ENCODE results near the gene ADD1. TPM values are rescaled to one million over a fixed set of nuclear protein-coding genes. Genes with fewer than 3 reads are reported as not detected.

Gene ADD1
- total and polyA plus RNA-seq, 2 donors: 224 to 277 TPM

DNA sequence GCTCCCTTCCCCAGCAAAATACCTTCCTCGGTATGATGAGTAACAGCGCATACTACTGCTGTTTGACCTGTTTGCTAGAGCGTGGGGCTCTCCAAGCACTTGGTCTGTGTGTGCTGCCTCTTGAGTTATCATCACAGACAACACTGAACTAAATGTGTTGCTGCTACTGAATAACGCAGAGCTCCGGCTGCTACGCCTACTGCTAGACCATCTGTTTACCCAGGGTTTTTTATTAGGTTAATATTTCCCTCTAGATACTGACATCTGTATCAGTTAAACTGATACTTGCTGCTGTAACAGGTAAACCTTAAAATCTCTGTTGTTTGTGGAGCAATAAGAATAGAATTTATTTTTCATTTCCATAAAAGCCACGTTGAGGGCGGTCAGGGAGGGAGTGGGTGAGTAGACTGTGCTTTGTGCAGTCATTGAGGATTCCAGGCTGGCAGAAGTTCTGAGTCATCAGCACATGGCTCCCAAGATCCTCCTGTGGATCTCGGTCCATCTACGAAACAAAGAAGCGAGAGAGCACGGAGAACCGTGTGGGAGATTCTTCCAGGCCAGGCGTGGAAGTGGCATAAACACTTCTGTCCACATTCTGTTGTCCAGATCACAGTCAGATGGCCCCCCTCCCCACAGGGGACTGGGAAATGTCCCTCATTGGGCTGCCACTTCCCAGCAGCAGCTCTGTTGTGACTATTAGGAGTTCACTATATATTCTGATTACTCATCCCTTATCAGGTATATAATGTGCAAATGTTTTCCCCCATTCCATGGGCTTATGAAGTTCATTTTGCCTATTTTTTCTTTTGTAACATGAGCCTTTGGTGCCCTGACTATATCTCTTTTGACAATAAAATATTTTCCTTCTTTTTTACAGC is 133.8 kb downstream of the ADD1 start:
- no peaks in the 10 kb centered on the region for H3K4me1 ChIP-seq (ENCODE audit: insufficient read depth)
- DNase-seq (ENCODE audit: extremely low spot score): no peak
- H3K36me3 ChIP-seq (ENCODE audit: insufficient read depth): no peaks in the 10 kb centered on the region
- no peak overlapping the region for H3K4me3 ChIP-seq (ENCODE audit: low read depth, low read length)
- WGBS: 77% methylated on average over 14 of the region's 14 CpGs
- no peak overlapping the region for H3K27ac ChIP-seq (ENCODE audit: low read depth)

Other genes with a start within 250 kb of the ADD1 start
- 13.1 TPM for gene TNIP2, start 87.5 kb upstream of the ADD1 start, total RNA-seq
- gene TNIP2, start 87.5 kb upstream of the ADD1 start, polyA plus RNA-seq: 49.8 TPM
- 26.0 TPM for gene SH3BP2, start 50.8 kb upstream of the ADD1 start, total RNA-seq
- gene SH3BP2, start 50.8 kb upstream of the ADD1 start, polyA plus RNA-seq: 18.8 TPM
- 11.3 TPM for gene NOP14, start 119.6 kb downstream of the ADD1 start, total RNA-seq
- 17.0 TPM for gene NOP14, start 119.6 kb downstream of the ADD1 start, polyA plus RNA-seq
- 9.9 TPM for gene GRK4, start 119.7 kb downstream of the ADD1 start, total RNA-seq
- 3.1 TPM for gene GRK4, start 119.7 kb downstream of the ADD1 start, polyA plus RNA-seq
- not detected for gene HTT-AS, start 230.7 kb downstream of the ADD1 start, total RNA-seq
- not detected for gene HTT-AS, start 230.7 kb downstream of the ADD1 start, polyA plus RNA-seq
- 80.4 TPM for gene HTT, start 230.8 kb downstream of the ADD1 start, total RNA-seq
- gene HTT, start 230.8 kb downstream of the ADD1 start, polyA plus RNA-seq: 14.7 TPM